GM21390 (cell line): ENCODE measurements around the gene GYS2.

ENCODE experiments used
- ATAC-seq: cut with Tn5 transposase; IDR thresholded peaks from one replicate; pipeline ENCODE4 v1.9.1; 2021; ENCODE audit not compliant: unreplicated experiment

The GYS2 gene

GRCh38 chr12:21558100-21558679, 46.5 kb downstream of the GYS2 start:
- ATAC-seq, result no peak

- no peak for ATAC-seq
These were observed 51.3 kb downstream of the GYS2 start for GRCh38 chr12:21553329-21553675.

GRCh38 chr12:21552635-21553328, 51.9 kb downstream of the GYS2 start:
- ATAC-seq, result no peak

GRCh38 chr12:21551841-21552465, 52.7 kb downstream of the GYS2 start:
- ATAC-seq, result no peak

- ATAC-seq, result no peak
These were observed 57.2 kb downstream of the GYS2 start for GRCh38 chr12:21547437-21547836.

- ATAC-seq, result no peak
These were observed 57.9 kb downstream of the GYS2 start for GRCh38 chr12:21546716-21547115.

- ATAC-seq, result no peak
These were observed 59.1 kb downstream of the GYS2 start for GRCh38 chr12:21545557-21545956.

GRCh38 chr12:21543151-21543550, 61.5 kb downstream of the GYS2 start:
- ATAC-seq, result no peak

GRCh38 chr12:21542403-21542802, 62.2 kb downstream of the GYS2 start:
- no peak for ATAC-seq

- no peak for ATAC-seq
These were observed 62.9 kb downstream of the GYS2 start for GRCh38 chr12:21541773-21542172.

- no peak for ATAC-seq
These were observed 64.8 kb downstream of the GYS2 start for GRCh38 chr12:21539797-21540196.

GRCh38 chr12:21538061-21538653, 66.5 kb downstream of the GYS2 start:
- ATAC-seq, result no peak

GRCh38 chr12:21529456-21529855, 75.2 kb downstream of the GYS2 start:
- no peak for ATAC-seq

- ATAC-seq, result no peak
These were observed 75.7 kb downstream of the GYS2 start for GRCh38 chr12:21528953-21529352.

- ATAC-seq, result peak; percentile 95
These were observed 77.0 kb downstream of the GYS2 start for GRCh38 chr12:21527451-21528180.

- no peak for ATAC-seq
These were observed 77.8 kb downstream of the GYS2 start for GRCh38 chr12:21526721-21527345.

- ATAC-seq, result no peak
These were observed 78.6 kb downstream of the GYS2 start, which contains the start of gene SPX for GRCh38 chr12:21526053-21526452. SPX (plus strand) TSS chr12:21526296; CDS start chr12:21526473, 177 bp downstream.

- no peak for ATAC-seq
These were observed 81.5 kb downstream of the GYS2 start for GRCh38 chr12:21523148-21523547.

- ATAC-seq, result no peak
These were observed 83.1 kb downstream of the GYS2 start for GRCh38 chr12:21521541-21521940.

- no peak for ATAC-seq
These were observed 86.2 kb downstream of the GYS2 start for GRCh38 chr12:21518451-21518850.

GRCh38 chr12:21516281-21516680, 88.4 kb downstream of the GYS2 start:
- no peak for ATAC-seq
